Measurements from ENCODE around the gene RAD51B. TPM values are rescaled to one million over a fixed set of nuclear protein-coding genes. Genes with fewer than 3 reads are reported as not detected.

The RAD51B gene
- total RNA-seq, 1 experiment from 2014 or later, result 16.7 TPM

DNA sequence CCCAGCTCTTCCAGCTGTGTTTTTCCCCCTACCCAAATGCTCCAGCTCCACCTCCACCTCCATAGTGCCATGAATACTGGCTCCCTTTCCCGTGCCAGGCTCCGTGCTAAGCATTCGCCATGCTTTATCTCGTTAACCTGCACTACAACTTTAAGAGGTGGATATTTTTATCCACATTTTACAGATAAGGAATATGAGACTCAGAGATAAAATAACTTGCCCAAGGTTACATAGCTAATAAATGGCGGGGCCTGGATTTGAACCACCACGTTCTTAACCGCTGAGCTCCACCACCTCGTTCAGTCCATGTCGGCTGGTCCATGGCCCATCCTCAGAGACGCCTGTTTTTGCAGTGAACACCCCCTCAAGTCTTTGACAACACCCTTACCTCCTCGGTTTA, 858.3 kb downstream of the RAD51B start:
- no peak overlapping the region for H4K91ac ChIP-seq (ENCODE audit: insufficient read length, low read depth, low read length)
- Mint-ChIP-seq H3K9me3 (no peaks in the 10 kb centered on the region), H3K27ac (no peak overlapping the region; a peak in 1 of 7 replicates), H3K4me3 (no peak overlapping the region), H3K4me1 (peaks cover 18 to 21% of the 10 kb centered on the region in 2 experiments), H3K27me3 (ENCODE audit: low read depth) (no peaks in the 10 kb centered on the region), H3K36me3 (ENCODE audit: insufficient read depth in 1 of 3, low read depth in 3 of 3) (no peaks in the 10 kb centered on the region; a peak in 1 of 7 replicates)
- no peaks in the 10 kb centered on the region for H3K9me3 ChIP-seq (ENCODE audit: control insufficient read depth, low read depth, low read length)
- no peak overlapping the region for H3K9ac ChIP-seq (ENCODE audit: extremely low read depth, insufficient read length, low read length)
- no peaks in the 10 kb centered on the region for H3K79me2 ChIP-seq (ENCODE audit: insufficient read depth, low read length)
- no peak overlapping the region for H3K56ac ChIP-seq (ENCODE audit: insufficient read length, low read depth, low read length)
- TF ChIP-seq, protein P1, sequence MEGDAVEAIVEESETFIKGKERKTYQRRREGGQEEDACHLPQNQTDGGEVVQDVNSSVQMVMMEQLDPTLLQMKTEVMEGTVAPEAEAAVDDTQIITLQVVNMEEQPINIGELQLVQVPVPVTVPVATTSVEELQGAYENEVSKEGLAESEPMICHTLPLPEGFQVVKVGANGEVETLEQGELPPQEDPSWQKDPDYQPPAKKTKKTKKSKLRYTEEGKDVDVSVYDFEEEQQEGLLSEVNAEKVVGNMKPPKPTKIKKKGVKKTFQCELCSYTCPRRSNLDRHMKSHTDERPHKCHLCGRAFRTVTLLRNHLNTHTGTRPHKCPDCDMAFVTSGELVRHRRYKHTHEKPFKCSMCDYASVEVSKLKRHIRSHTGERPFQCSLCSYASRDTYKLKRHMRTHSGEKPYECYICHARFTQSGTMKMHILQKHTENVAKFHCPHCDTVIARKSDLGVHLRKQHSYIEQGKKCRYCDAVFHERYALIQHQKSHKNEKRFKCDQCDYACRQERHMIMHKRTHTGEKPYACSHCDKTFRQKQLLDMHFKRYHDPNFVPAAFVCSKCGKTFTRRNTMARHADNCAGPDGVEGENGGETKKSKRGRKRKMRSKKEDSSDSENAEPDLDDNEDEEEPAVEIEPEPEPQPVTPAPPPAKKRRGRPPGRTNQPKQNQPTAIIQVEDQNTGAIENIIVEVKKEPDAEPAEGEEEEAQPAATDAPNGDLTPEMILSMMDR (conservative IDR thresholded peaks at IDR 0.05), result no peak
- H2AK5ac ChIP-seq (ENCODE audit: insufficient read length, low read length), result no peak overlapping the region
- no peak overlapping the region for H3K23ac ChIP-seq (ENCODE audit: insufficient read length, low read depth, low read length)
- H2AFZ ChIP-seq (ENCODE audit: low read length), result no peak overlapping the region
- no peak overlapping the region for H3T11ph ChIP-seq (ENCODE audit: low read length)
- no peak overlapping the region for H2BK20ac ChIP-seq (ENCODE audit: low read depth, low read length, poor library complexity, severe bottlenecking)
- no peak overlapping the region for H3K4ac ChIP-seq (ENCODE audit: low read depth, low read length)
- no peak overlapping the region for H2BK120ac ChIP-seq (ENCODE audit: low read depth, low read length, poor library complexity, severe bottlenecking)
- H4K8ac ChIP-seq (replicated peaks; ENCODE audit: insufficient read length, low read depth, low read length), result no peak overlapping the region
- no peaks in the 10 kb centered on the region for H3K27me3 ChIP-seq (ENCODE audit: insufficient read depth, low read length)
- DNase-seq, result no peak
- peaks cover 5% of the 10 kb centered on the region for H3K4me1 ChIP-seq (ENCODE audit: insufficient read depth, low read length)
- H2BK15ac ChIP-seq (ENCODE audit: low read depth, low read length), result no peak overlapping the region
- no peak overlapping the region for H3K4me2 ChIP-seq (ENCODE audit: insufficient read depth, insufficient read length, low read length)
- no peak overlapping the region for H3K27ac ChIP-seq (ENCODE audit: insufficient read length, low read depth, low read length)
- WGBS (ENCODE audit: extremely low coverage, insufficient read length, low lambda C conversion rate), result no CpG with 5 or more reads among the region's 11 CpGs
- no peaks in the 10 kb centered on the region for H4K20me1 ChIP-seq (ENCODE audit: control insufficient read depth, insufficient read depth, insufficient read length)
- no peaks in the 10 kb centered on the region for H3K79me1 ChIP-seq (ENCODE audit: insufficient read depth, low read depth, low read length, poor library complexity, severe bottlenecking)
- H3K14ac ChIP-seq (ENCODE audit: insufficient read depth, low read length), result no peak overlapping the region
- H3K18ac ChIP-seq (ENCODE audit: insufficient read length, low read depth, low read length), result no peak overlapping the region
- no peak overlapping the region for H2BK12ac ChIP-seq (ENCODE audit: insufficient read length, low read depth, low read length)
- no peaks in the 10 kb centered on the region for H3K23me2 ChIP-seq (ENCODE audit: insufficient read length, low read depth, low read length, poor library complexity, severe bottlenecking)
- no peak overlapping the region for H4K5ac ChIP-seq (ENCODE audit: insufficient read length, low read depth, low read length)
- no peak overlapping the region for H2BK5ac ChIP-seq (ENCODE audit: insufficient read length, low read length)
